HG03460 (cell line): ENCODE measurements around the gene TPST1.
"Not testable (repeated sequence)": the region's sequence is repeated elsewhere in the genome, so short reads cannot be mapped to it uniquely, and the experiment has no call there.

ENCODE experiments used
- ATAC-seq: cut with Tn5 transposase; IDR thresholded peaks from one replicate; pipeline ENCODE4 v1.9.1; 2021; ENCODE audit not compliant: unreplicated experiment

The TPST1 gene

GRCh38 chr7:66324985-66325384 is 119.9 kb downstream of the TPST1 start:
- ATAC-seq, result not testable (repeated sequence)

GRCh38 chr7:66326501-66327215 is 121.5 kb downstream of the TPST1 start:
- ATAC-seq, result no peak

GRCh38 chr7:66330961-66331360 is 125.8 kb downstream of the TPST1 start:
- ATAC-seq, result no peak

GRCh38 chr7:66331883-66332282 is 126.7 kb downstream of the TPST1 start:
- ATAC-seq, result no peak

- ATAC-seq, result no peak
Observed at GRCh38 chr7:66333443-66333842, 128.3 kb downstream of the TPST1 start.

GRCh38 chr7:66335318-66335717 is 130.2 kb downstream of the TPST1 start:
- ATAC-seq, result no peak

GRCh38 chr7:66336760-66337159 is 131.6 kb downstream of the TPST1 start:
- ATAC-seq, result no peak

GRCh38 chr7:66339141-66339540 is 134.0 kb downstream of the TPST1 start:
- ATAC-seq, result no peak

- ATAC-seq, result no peak
Observed at GRCh38 chr7:66344166-66344565, 139.0 kb downstream of the TPST1 start.

GRCh38 chr7:66348531-66348930 is 143.4 kb downstream of the TPST1 start:
- no peak for ATAC-seq

GRCh38 chr7:66348959-66349358 is 143.8 kb downstream of the TPST1 start:
- ATAC-seq, result no peak

- ATAC-seq, result no peak
Observed at GRCh38 chr7:66352071-66352470, 146.9 kb downstream of the TPST1 start.

GRCh38 chr7:66353547-66353946 is 148.4 kb downstream of the TPST1 start:
- ATAC-seq, result no peak

- no peak for ATAC-seq
Observed at GRCh38 chr7:66355756-66356155, 150.6 kb downstream of the TPST1 start.

GRCh38 chr7:66356277-66356721 is 151.2 kb downstream of the TPST1 start:
- ATAC-seq, result no peak

- no peak for ATAC-seq
Observed at GRCh38 chr7:66357087-66357486, 152.0 kb downstream of the TPST1 start.

- no peak for ATAC-seq
Observed at GRCh38 chr7:66359656-66360211, 154.6 kb downstream of the TPST1 start.

- no peak for ATAC-seq
Observed at GRCh38 chr7:66362136-66362535, 157.0 kb downstream of the TPST1 start.

- no peak for ATAC-seq
Observed at GRCh38 chr7:66363635-66364034, 158.5 kb downstream of the TPST1 start.

- not testable (repeated sequence) for ATAC-seq
Observed at GRCh38 chr7:66365031-66365430, 159.9 kb downstream of the TPST1 start.

- ATAC-seq, result no peak
Observed at GRCh38 chr7:66371096-66371824, 166.1 kb downstream of the TPST1 start.
